ENCODE data around the gene SPAG9.

Gene SPAG9

DNA sequence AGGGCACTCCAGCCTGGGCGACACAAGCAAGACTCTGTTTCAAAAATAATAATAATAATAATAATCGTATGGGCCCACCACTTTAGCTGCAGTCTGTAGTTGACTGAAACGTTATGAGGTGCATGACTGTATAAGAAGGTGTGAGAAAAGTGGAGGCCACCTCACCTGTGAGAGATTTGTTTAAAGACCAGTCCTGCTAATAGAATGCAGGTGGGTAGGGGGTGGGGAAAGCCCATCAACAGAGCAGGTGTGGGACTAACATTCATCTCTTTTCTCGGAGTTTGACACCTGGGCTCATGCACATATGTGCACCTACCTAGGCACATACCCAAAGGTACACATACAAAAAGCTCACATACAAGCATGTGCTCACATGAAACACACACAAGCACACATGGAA lies 186.5 kb downstream of the SPAG9 start:
- H3K27me3 ChIP-seq (ENCODE audit: control insufficient read depth, low read length) = no peaks in the 10 kb centered on the region
- H3K27ac ChIP-seq (ENCODE audit: low read depth, low read length) = no peak overlapping the region
- H3K36me3 ChIP-seq (ENCODE audit: control insufficient read depth, low read length) = no peaks in the 10 kb centered on the region
- H3K9me2 ChIP-seq (replicated peaks; ENCODE audit: control insufficient read depth, low read length) = no peaks in the 10 kb centered on the region
- H3K4me3 ChIP-seq (ENCODE audit: low read length) = no peak overlapping the region
- H3F3A ChIP-seq (ENCODE audit: control insufficient read depth, insufficient read depth) = peaks cover 12% of the 10 kb centered on the region
- H3K79me2 ChIP-seq (ENCODE audit: control insufficient read depth, low read length) = no peaks in the 10 kb centered on the region
- TF ChIP-seq EZH2phosphoT487 (IDR thresholded peaks at IDR 0.05; ENCODE audit: borderline replicate concordance, low read length) = no peak
- TF ChIP-seq, protein P1, sequence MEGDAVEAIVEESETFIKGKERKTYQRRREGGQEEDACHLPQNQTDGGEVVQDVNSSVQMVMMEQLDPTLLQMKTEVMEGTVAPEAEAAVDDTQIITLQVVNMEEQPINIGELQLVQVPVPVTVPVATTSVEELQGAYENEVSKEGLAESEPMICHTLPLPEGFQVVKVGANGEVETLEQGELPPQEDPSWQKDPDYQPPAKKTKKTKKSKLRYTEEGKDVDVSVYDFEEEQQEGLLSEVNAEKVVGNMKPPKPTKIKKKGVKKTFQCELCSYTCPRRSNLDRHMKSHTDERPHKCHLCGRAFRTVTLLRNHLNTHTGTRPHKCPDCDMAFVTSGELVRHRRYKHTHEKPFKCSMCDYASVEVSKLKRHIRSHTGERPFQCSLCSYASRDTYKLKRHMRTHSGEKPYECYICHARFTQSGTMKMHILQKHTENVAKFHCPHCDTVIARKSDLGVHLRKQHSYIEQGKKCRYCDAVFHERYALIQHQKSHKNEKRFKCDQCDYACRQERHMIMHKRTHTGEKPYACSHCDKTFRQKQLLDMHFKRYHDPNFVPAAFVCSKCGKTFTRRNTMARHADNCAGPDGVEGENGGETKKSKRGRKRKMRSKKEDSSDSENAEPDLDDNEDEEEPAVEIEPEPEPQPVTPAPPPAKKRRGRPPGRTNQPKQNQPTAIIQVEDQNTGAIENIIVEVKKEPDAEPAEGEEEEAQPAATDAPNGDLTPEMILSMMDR (IDR thresholded peaks at IDR 0.05; ENCODE audit: low read depth, low read length, poor library complexity, severe bottlenecking) = no peak
- H4K20me1 ChIP-seq (ENCODE audit: control insufficient read depth, insufficient read depth, low read depth, low read length) = no peaks in the 10 kb centered on the region
- peaks cover 44% of the 10 kb centered on the region for H3K4me1 ChIP-seq (ENCODE audit: control insufficient read depth, low read length)
- H3K4me2 ChIP-seq (ENCODE audit: low read length) = no peak overlapping the region
- no peaks in the 10 kb centered on the region for H3K9me3 ChIP-seq (ENCODE audit: control insufficient read depth, insufficient read depth, low read length)

DNA sequence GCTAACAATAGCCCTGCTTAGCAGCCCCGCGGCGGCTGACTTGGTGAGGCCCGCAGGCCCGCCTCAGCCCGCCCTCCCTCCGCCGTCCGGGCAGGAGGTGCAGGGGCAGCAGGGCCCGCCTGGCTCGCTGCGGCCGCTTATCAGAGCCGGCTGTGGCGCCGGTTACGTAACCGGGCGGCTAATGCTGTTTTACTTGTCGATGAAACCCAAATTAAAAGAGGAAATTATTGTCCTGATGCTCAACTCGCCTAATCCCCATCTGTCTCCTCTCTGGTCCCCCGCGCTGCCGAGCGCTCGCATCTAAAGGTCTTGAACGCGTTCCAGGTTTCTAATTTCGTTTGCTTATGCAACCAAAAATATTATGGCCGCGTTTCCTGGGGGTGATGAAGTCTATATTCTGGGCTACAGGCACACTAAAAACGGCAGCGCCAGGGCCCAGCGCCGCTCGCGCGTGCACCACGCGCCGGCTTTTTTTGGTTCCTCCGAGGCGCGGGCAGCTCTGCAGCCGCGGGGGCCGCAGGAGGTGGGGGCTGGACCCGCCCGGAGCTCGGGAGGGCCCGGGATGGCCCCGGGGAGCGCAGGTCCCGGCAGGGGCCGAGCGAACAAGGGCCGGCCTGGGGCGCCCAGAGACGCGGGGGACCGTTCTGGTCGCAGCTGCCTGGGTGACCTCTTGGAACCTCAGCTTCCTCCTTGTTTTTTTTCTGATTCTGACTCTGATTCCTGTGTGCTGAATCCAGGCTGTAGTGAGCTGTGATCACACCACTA lies 189.3 kb downstream of the SPAG9 start:
- no peak for TF ChIP-seq EZH2phosphoT487 (IDR thresholded peaks at IDR 0.05; ENCODE audit: borderline replicate concordance, low read length)
- TF ChIP-seq, protein P1 (IDR thresholded peaks at IDR 0.05; ENCODE audit: low read depth, low read length, poor library complexity, severe bottlenecking) = no peak
- no peaks in the 10 kb centered on the region for H3K36me3 ChIP-seq (ENCODE audit: control insufficient read depth, low read length)
- H3K4me3 ChIP-seq (ENCODE audit: low read length) = peak overlapping the region; percentile 69
- no peaks in the 10 kb centered on the region for H3K9me2 ChIP-seq (replicated peaks; ENCODE audit: control insufficient read depth, low read length)
- H3K4me1 ChIP-seq (ENCODE audit: control insufficient read depth, low read length) = peaks cover 47% of the 10 kb centered on the region
- no peaks in the 10 kb centered on the region for H3K27me3 ChIP-seq (ENCODE audit: control insufficient read depth, low read length)
- H4K20me1 ChIP-seq (ENCODE audit: control insufficient read depth, insufficient read depth, low read depth, low read length) = no peaks in the 10 kb centered on the region
- peak overlapping the region; percentile 84 for H3K4me2 ChIP-seq (ENCODE audit: low read length)
- no peaks in the 10 kb centered on the region for H3K79me2 ChIP-seq (ENCODE audit: control insufficient read depth, low read length)
- H3K9me3 ChIP-seq (ENCODE audit: control insufficient read depth, insufficient read depth, low read length) = no peaks in the 10 kb centered on the region
- H3F3A ChIP-seq (ENCODE audit: control insufficient read depth, insufficient read depth) = peaks cover 12% of the 10 kb centered on the region
- peak overlapping the region; percentile 50 for H3K27ac ChIP-seq (ENCODE audit: low read depth, low read length)

DNA sequence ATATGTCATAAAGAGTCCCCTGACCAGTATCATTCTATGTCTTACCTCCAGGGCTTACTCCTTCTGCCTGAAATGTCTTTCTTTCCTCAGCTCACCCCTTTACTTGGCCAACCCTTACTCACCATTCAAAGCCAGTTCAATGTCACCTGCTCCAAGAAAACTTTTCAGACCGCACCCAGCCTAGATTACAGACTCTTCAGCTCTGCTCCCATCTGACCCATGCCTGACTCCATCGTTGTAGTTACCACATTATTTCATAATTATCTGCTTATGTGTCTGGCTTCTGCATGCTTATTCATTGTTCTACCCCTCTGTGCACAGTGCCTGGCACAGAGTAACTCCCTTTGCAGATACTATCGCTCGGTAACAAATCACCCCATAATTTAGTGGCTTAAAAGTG lies 192.0 kb downstream of the SPAG9 start:
- no peak overlapping the region for H3K4me2 ChIP-seq (ENCODE audit: low read length)
- peaks cover 32% of the 10 kb centered on the region for H3K4me1 ChIP-seq (ENCODE audit: control insufficient read depth, low read length)
- no peaks in the 10 kb centered on the region for H3K9me3 ChIP-seq (ENCODE audit: control insufficient read depth, insufficient read depth, low read length)

More for the DNA sequence above, 192.0 kb downstream of the SPAG9 start:
- no peak overlapping the region for H3K4me3 ChIP-seq (ENCODE audit: low read length)
- H3K79me2 ChIP-seq (ENCODE audit: control insufficient read depth, low read length) = no peaks in the 10 kb centered on the region
- H3K27ac ChIP-seq (ENCODE audit: low read depth, low read length) = no peak overlapping the region
- TF ChIP-seq, protein P1 (IDR thresholded peaks at IDR 0.05; ENCODE audit: low read depth, low read length, poor library complexity, severe bottlenecking) = no peak
- no peaks in the 10 kb centered on the region for H3K9me2 ChIP-seq (replicated peaks; ENCODE audit: control insufficient read depth, low read length)
- H4K20me1 ChIP-seq (ENCODE audit: control insufficient read depth, insufficient read depth, low read depth, low read length) = no peaks in the 10 kb centered on the region
- H3K27me3 ChIP-seq (ENCODE audit: control insufficient read depth, low read length) = no peaks in the 10 kb centered on the region
- H3K36me3 ChIP-seq (ENCODE audit: control insufficient read depth, low read length) = no peaks in the 10 kb centered on the region
- peaks cover 12% of the 10 kb centered on the region for H3F3A ChIP-seq (ENCODE audit: control insufficient read depth, insufficient read depth)
